KMS-11 (cell line): Measurements from ENCODE around the gene CAMK1G.

ENCODE experiments used
- H2AFZ ChIP-seq: fragments of 200-600 bp; sonication (generic); 2 replicates; pipeline ENCODE4 v1.6.1; 2016; ENCODE audit warnings: antibody characterized with exemption, mixed run types, low read depth
- H3K27ac ChIP-seq: fragments of 200-600 bp; sonication (generic); 2 replicates; pipeline ENCODE4 v1.6.1; 2016; ENCODE audit warnings: mild to moderate bottlenecking, mixed run types
- H3K27me3 ChIP-seq: fragments of 200-600 bp; sonication (generic); 2 replicates; pipeline ENCODE4 v1.6.1; 2017; ENCODE audit warnings: mild to moderate bottlenecking, low read depth, mixed run types, moderate library complexity; ENCODE audit not compliant: insufficient read depth
- H3K36me3 ChIP-seq: fragments of 200-600 bp; sonication (generic); 2 replicates; pipeline ENCODE4 v1.6.1; 2017; ENCODE audit warnings: mild to moderate bottlenecking, mixed run types; ENCODE audit not compliant: insufficient read depth
- H3K4me1 ChIP-seq: fragments of 200-600 bp; sonication (generic); 2 replicates; pipeline ENCODE4 v1.6.1; 2016; ENCODE audit warnings: mild to moderate bottlenecking, low read depth, mixed run types; ENCODE audit not compliant: poor library complexity, severe bottlenecking
- H3K4me2 ChIP-seq: fragments of 200-600 bp; sonication (generic); 2 replicates; pipeline ENCODE4 v1.7.0; 2016; ENCODE audit warnings: mild to moderate bottlenecking, mixed run types
- H3K4me3 ChIP-seq: fragments of 200-600 bp; sonication (generic); IDR thresholded peaks from 2 replicates; pipeline ENCODE4 v1.6.1; 2017; ENCODE audit warnings: low read depth, low read length, mixed read lengths; ENCODE audit not compliant: insufficient read depth
- H3K79me2 ChIP-seq: fragments of 200-600 bp; sonication (generic); 2 replicates; pipeline ENCODE4 v1.6.1; 2016; ENCODE audit warnings: low read depth, mixed run types; ENCODE audit not compliant: insufficient read depth
- H3K9ac ChIP-seq: fragments of 200-600 bp; sonication (generic); 2 replicates; pipeline ENCODE4 v1.6.1; 2016; ENCODE audit warnings: mild to moderate bottlenecking, mixed run types
- H4K20me1 ChIP-seq: fragments of 200-600 bp; sonication (generic); 2 replicates; pipeline ENCODE4 v1.6.1; 2016; ENCODE audit warnings: mild to moderate bottlenecking, mixed run types; ENCODE audit not compliant: insufficient read depth
- CTCF ChIP-seq: fragments of 200-600 bp; sonication (generic); conservative IDR thresholded peaks from 2 replicates; pipeline ENCODE4 v1.6.1; 2017; ENCODE audit warnings: low read depth, mild to moderate bottlenecking, antibody characterized with exemption, low read length, moderate library complexity, mixed read lengths

CAMK1G gene

GRCh38 chr1:209618291-209618690 is 34.8 kb downstream of the CAMK1G start:
- TF ChIP-seq CTCF, result no peak

GRCh38 chr1:209618756-209619420 is 35.4 kb downstream of the CAMK1G start:
- no peak for TF ChIP-seq CTCF
- Histone ChIP-seq H3K36me3 (no peaks in the 10 kb centered on the region), H3K4me1 (no peaks in the 10 kb centered on the region), H4K20me1 (no peaks in the 10 kb centered on the region), H3K9ac (no peak overlapping the region), H3K4me2 (no peak overlapping the region), H3K4me3 (no peak overlapping the region), H3K27me3 (no peaks in the 10 kb centered on the region), H2AFZ (no peak overlapping the region), H3K27ac (no peak overlapping the region), H3K79me2 (no peaks in the 10 kb centered on the region)

More at GRCh38 chr1:209618291-209618690, 34.8 kb downstream of the CAMK1G start:
- H3K36me3 ChIP-seq, result no peaks in the 10 kb centered on the region
- no peak overlapping the region for H3K9ac ChIP-seq
- no peak overlapping the region for H2AFZ ChIP-seq
- no peak overlapping the region for H3K4me3 ChIP-seq
- no peaks in the 10 kb centered on the region for H3K79me2 ChIP-seq
- H3K27ac ChIP-seq, result no peak overlapping the region
- no peaks in the 10 kb centered on the region for H3K27me3 ChIP-seq
- H3K4me2 ChIP-seq, result no peak overlapping the region
- H4K20me1 ChIP-seq, result no peaks in the 10 kb centered on the region
- no peaks in the 10 kb centered on the region for H3K4me1 ChIP-seq

- H2AFZ ChIP-seq, result no peak overlapping the region
- no peaks in the 10 kb centered on the region for H3K27me3 ChIP-seq
Observed at GRCh38 chr1:209619696-209620486, 36.4 kb downstream of the CAMK1G start.

GRCh38 chr1:209620487-209620884 is 37.0 kb downstream of the CAMK1G start:
- no peak overlapping the region for H3K9ac ChIP-seq
- no peak overlapping the region for H3K4me2 ChIP-seq
- no peak overlapping the region for H3K4me3 ChIP-seq
- H3K4me1 ChIP-seq, result no peaks in the 10 kb centered on the region
- H3K27me3 ChIP-seq, result no peaks in the 10 kb centered on the region
- no peak overlapping the region for H2AFZ ChIP-seq
- no peaks in the 10 kb centered on the region for H4K20me1 ChIP-seq
- H3K79me2 ChIP-seq, result no peaks in the 10 kb centered on the region
- no peak overlapping the region for H3K27ac ChIP-seq
- no peaks in the 10 kb centered on the region for H3K36me3 ChIP-seq
- TF ChIP-seq CTCF, result no peak

More at GRCh38 chr1:209619696-209620486, 36.4 kb downstream of the CAMK1G start:
- Histone ChIP-seq H3K4me2 (no peak overlapping the region), H3K4me1 (no peaks in the 10 kb centered on the region), H3K79me2 (no peaks in the 10 kb centered on the region), H3K36me3 (no peaks in the 10 kb centered on the region), H3K9ac (no peak overlapping the region), H3K4me3 (no peak overlapping the region), H3K27ac (no peak overlapping the region), H4K20me1 (no peaks in the 10 kb centered on the region)
- TF ChIP-seq CTCF, result no peak
